CD8-positive, alpha-beta memory T cell (primary cell): ENCODE results near the gene SPATA3. TPM values are rescaled to one million over a fixed set of nuclear protein-coding genes. Genes with fewer than 3 reads are reported as not detected.

Experiments
- CTCF ChIA-PET: fragments of 350-600 bp; sonication (Branson Sonifier 250); formaldehyde crosslinking; loops from one replicate; lab custom pipeline; 2021; ENCODE audit warnings: antibody characterized with exemption; lab: Charles Lee
- POLR2A ChIA-PET: fragments of 350-600 bp; sonication (Branson Sonifier 250); formaldehyde crosslinking; loops from one replicate; lab custom pipeline; 2021; ENCODE audit warnings: antibody characterized with exemption; lab: Charles Lee
- DNase-seq, 5 donors: peaks; one replicate each; pipeline versions ENCODE4 v3.0.0 to v3.0.0-alpha.2; 2020 to 2022; ENCODE audit warnings: mixed read lengths in 1 of 5
- H3K27ac ChIP-seq: one replicate; pipeline ENCODE4 v1.7.0; 2013; ENCODE audit warnings: low read depth, mild to moderate bottlenecking, low read length, moderate library complexity
- H3K27me3 ChIP-seq: 2 replicates; pipeline ENCODE4 v1.7.0; 2013; ENCODE audit warnings: low read length, mild to moderate bottlenecking; ENCODE audit not compliant: insufficient read depth, poor library complexity, severe bottlenecking
- H3K36me3 ChIP-seq: 2 replicates; pipeline ENCODE4 v1.7.0; 2013; ENCODE audit warnings: mild to moderate bottlenecking, low read length, moderate library complexity; ENCODE audit not compliant: insufficient read depth
- H3K4me1 ChIP-seq: 2 replicates; pipeline ENCODE4 v1.7.0; 2013; ENCODE audit warnings: mild to moderate bottlenecking, low read length, moderate library complexity; ENCODE audit not compliant: insufficient read depth
- H3K4me3 ChIP-seq: 2 replicates; pipeline ENCODE4 v1.7.0; 2013; ENCODE audit warnings: mild to moderate bottlenecking, low read length
- H3K9me3 ChIP-seq: 2 replicates; pipeline ENCODE4 v1.7.0; 2013; ENCODE audit warnings: mild to moderate bottlenecking, low read length
- H3K27ac Mint-ChIP-seq, 8 donors: one replicate each; pipeline ENCODE4 v1.8.0; 2020 to 2021; ENCODE audit warnings: mixed read lengths in 8 of 8, mild to moderate bottlenecking in 6 of 8, inconsistent platforms in 3 of 8, moderate library complexity in 3 of 8
- H3K27me3 Mint-ChIP-seq, 2 donors: one replicate each; pipeline ENCODE4 v1.8.0; 2020 to 2021; ENCODE audit warnings: mixed read lengths in 2 of 2, mild to moderate bottlenecking in 1 of 2, moderate library complexity in 1 of 2
- H3K36me3 Mint-ChIP-seq, 3 donors: one replicate each; pipeline ENCODE4 v1.8.0; 2020 to 2021; ENCODE audit warnings: mixed read lengths in 3 of 3, inconsistent platforms in 1 of 3, mild to moderate bottlenecking in 1 of 3
- H3K4me1 Mint-ChIP-seq, 3 donors: one replicate each; pipeline ENCODE4 v1.8.0; 2020 to 2021; ENCODE audit warnings: mixed read lengths in 3 of 3, inconsistent platforms in 1 of 3, mild to moderate bottlenecking in 1 of 3
- H3K4me3 Mint-ChIP-seq, 7 donors: one replicate each; pipeline ENCODE4 v1.8.0; 2020 to 2021; ENCODE audit warnings: mixed read lengths in 7 of 7, mild to moderate bottlenecking in 6 of 7, moderate library complexity in 4 of 7, inconsistent platforms in 2 of 7
- H3K9me3 Mint-ChIP-seq, 5 donors: one replicate each; pipeline ENCODE4 v1.8.0; 2020 to 2022; ENCODE audit warnings: mixed read lengths in 5 of 5, mild to moderate bottlenecking in 3 of 5, moderate library complexity in 2 of 5, inconsistent platforms in 1 of 5
- polyA plus RNA-seq: library from polyadenylated mRNA; unstranded; fragments of 300-500 nt; fragmentation: Illumina TruSeq; gene quantifications from one replicate; pipeline ENCODE4 v1.2.3, GENCODE V29; 2021
- total RNA-seq, 2 experiments: library from RNA; stranded (reverse); gene quantifications; one replicate each; pipeline ENCODE4 v1.2.3, GENCODE V29; 2021

The SPATA3 gene
- total and polyA plus RNA-seq, 3 experiments from 2014 or later: 0.24 TPM; not detected in 2

- Histone ChIP-seq H3K9me3 (no peaks in the 10 kb centered on the region), H3K4me1 (peaks cover 29% of the 10 kb centered on the region), H3K27me3 (no peaks in the 10 kb centered on the region), H3K4me3 (no peak overlapping the region), H3K36me3 (no peaks in the 10 kb centered on the region), H3K27ac (no peak overlapping the region)
- peak overlapping the region in 2 of 8 donors; percentile 40 to 70 for H3K27ac Mint-ChIP-seq
- peaks cover 35 to 45% (median 41%) of the 10 kb centered on the region in 3 donors for H3K4me1 Mint-ChIP-seq
- H3K9me3 Mint-ChIP-seq: no peaks in the 10 kb centered on the region
- H3K4me3 Mint-ChIP-seq: peak overlapping the region in 2 of 7 donors; percentile 73 to 93
- DNase-seq: no peak
- peaks cover 13 to 23% of the 10 kb centered on the region in 2 donors for H3K27me3 Mint-ChIP-seq
- POLR2A ChIA-PET: no interaction called here
- peaks cover 0 to 8% (median 0%) of the 10 kb centered on the region in 3 donors for H3K36me3 Mint-ChIP-seq
- CTCF ChIA-PET: interaction anchor here (1.5 to 1.8 kb wide), 6 partner anchors 9 to 230 kb away, joined by 4 to 16 read pairs (median 6); no protein-coding TSS in a partner anchor
Observed at GRCh38 chr2:231053846-231054245, 57.9 kb downstream of the SPATA3 start.

- Mint-ChIP-seq H3K9me3 (no peaks in the 10 kb centered on the region), H3K4me1 (peaks cover 46 to 62% (median 58%) of the 10 kb centered on the region in 3 donors)
- CTCF ChIA-PET: interaction anchor here (1.1 to 1.9 kb wide), 2 partner anchors 13 to 232 kb away, joined by 3 to 4 read pairs; no protein-coding TSS in a partner anchor
Observed at GRCh38 chr2:231056453-231057416, 60.8 kb downstream of the SPATA3 start, which contains the start of gene PSMD1. Gene PSMD1 (plus strand): TSS chr2:231056867. CDS start chr2:231057026, 159 bp downstream.

GRCh38 chr2:231057590-231057989 is 61.7 kb downstream of the SPATA3 start:
- Mint-ChIP-seq H3K9me3 (no peaks in the 10 kb centered on the region), H3K4me1 (peaks cover 43 to 58% (median 53%) of the 10 kb centered on the region in 3 donors), H3K36me3 (peaks cover under 1 to 22% (median 2%) of the 10 kb centered on the region in 3 donors), H3K4me3 (peak overlapping the region; percentile 85 to 99 (median 99)), H3K27ac (peak overlapping the region; percentile 47 to 97 (median 82)), H3K27me3 (peaks cover 11% of the 10 kb centered on the region in 2 donors)
- ChIA-PET POLR2A (interaction anchor here (0.6 to 1.1 kb wide), 3 partner anchors 43 to 406 kb away, joined by 3 to 4 read pairs (median 3); no protein-coding TSS in a partner anchor), CTCF (interaction anchor here (1.9 kb wide), 1 partner anchor 12 kb away, joined by 4 read pairs; no protein-coding TSS in a partner anchor)
- H3K4me1 ChIP-seq: peaks cover 31% of the 10 kb centered on the region
- peak overlapping the region; percentile 82 for H3K27ac ChIP-seq
- peak overlapping the region; percentile 72 for H3K4me3 ChIP-seq
- H3K9me3 ChIP-seq: no peaks in the 10 kb centered on the region
- DNase-seq: no peak
- H3K36me3 ChIP-seq: peaks cover 10% of the 10 kb centered on the region
- no peaks in the 10 kb centered on the region for H3K27me3 ChIP-seq

More at GRCh38 chr2:231056453-231057416, 60.8 kb downstream of the SPATA3 start, which contains the start of gene PSMD1:
- H3K27ac Mint-ChIP-seq: peak within 1 kb of the TSS; percentile 97 to 100 (median 99)
- POLR2A ChIA-PET: interaction anchor here (0.6 to 1.1 kb wide), 2 partner anchors 42 to 82 kb away, joined by 3 to 4 read pairs; no protein-coding TSS in a partner anchor
- peak within 1 kb of the TSS; percentile 97 to 99 (median 99) for H3K4me3 Mint-ChIP-seq
- Histone ChIP-seq H3K27ac (peak within 1 kb of the TSS; percentile 82), H3K9me3 (no peaks in the 10 kb centered on the region), H3K4me3 (peak within 1 kb of the TSS; percentile 72), H3K36me3 (peaks cover 6% of the 10 kb centered on the region), H3K4me1 (peaks cover 35% of the 10 kb centered on the region), H3K27me3 (no peaks in the 10 kb centered on the region)
- DNase-seq: peak; percentile 87 to 96 (median 95)
- peaks cover 11 to 14% of the 10 kb centered on the region in 2 donors for H3K27me3 Mint-ChIP-seq
- H3K36me3 Mint-ChIP-seq: peaks cover 0 to 15% (median under 1%) of the 10 kb centered on the region in 3 donors

Other genes with a start within 250 kb of the SPATA3 start
- gene ITM2C, start 131.2 kb upstream of the SPATA3 start, total RNA-seq: 10 to 100 TPM; 56.1 to 58.6 TPM
- 50.1 TPM for gene ITM2C, start 131.2 kb upstream of the SPATA3 start, polyA plus RNA-seq
- 10 to 100 TPM; 11.1 to 11.6 TPM for gene GPR55, start 70.9 kb upstream of the SPATA3 start, total RNA-seq
- 3.5 TPM for gene GPR55, start 70.9 kb upstream of the SPATA3 start, polyA plus RNA-seq
- gene C2orf72, start 41.4 kb downstream of the SPATA3 start, total RNA-seq: under 1 TPM in 1 of 2 experiments, not detected in 1; 0.18 TPM
- not detected for gene C2orf72, start 41.4 kb downstream of the SPATA3 start, polyA plus RNA-seq
- gene PSMD1, start 60.7 kb downstream of the SPATA3 start, total RNA-seq: 100 to 1,000 TPM; 164 to 176 TPM
- 60.6 TPM for gene PSMD1, start 60.7 kb downstream of the SPATA3 start, polyA plus RNA-seq
- gene HTR2B, start 128.9 kb downstream of the SPATA3 start, total RNA-seq: not detected
- not detected for gene HTR2B, start 128.9 kb downstream of the SPATA3 start, polyA plus RNA-seq
- 1 to 10 TPM; 5.3 to 6.4 TPM for gene ARMC9, start 202.5 kb downstream of the SPATA3 start, total RNA-seq
- gene ARMC9, start 202.5 kb downstream of the SPATA3 start, polyA plus RNA-seq: 1.0 TPM